Prostate gland (tissue), 2 donors: ENCODE measurements around the gene INPP5A. TPM values are rescaled to one million over a fixed set of nuclear protein-coding genes. Genes with fewer than 3 reads are reported as not detected.

Experiments
- DNase-seq: peaks from one replicate; pipeline ENCODE4 v3.0.0-alpha.2; 2019; ENCODE audit warnings: low spot score
- H3K27ac ChIP-seq, 2 donors: fragments of 200-600 bp; sonication (generic); 2 replicates each; pipeline ENCODE4 v1.5.1; 2017 to 2019
- H3K27me3 ChIP-seq: fragments of 200-600 bp; sonication (generic); replicated peaks from 2 replicates; pipeline ENCODE4 v1.5.1; 2019; ENCODE audit not compliant: insufficient read depth
- H3K36me3 ChIP-seq, 2 donors: fragments of 200-600 bp; sonication (generic); 1 replicate in 1 of 2; 2 replicates in 1 of 2; pipeline versions ENCODE4 v1.5.1 to v1.8.1; 2017 to 2019
- H3K4me1 ChIP-seq: fragments of 200-600 bp; sonication (generic); replicated peaks from 2 replicates; pipeline ENCODE4 v1.5.1; 2019
- H3K4me3 ChIP-seq, 2 donors: fragments of 200-600 bp; sonication (generic); 2 replicates each; pipeline ENCODE4 v1.5.1; 2017 to 2019
- H3K9me3 ChIP-seq: fragments of 200-600 bp; sonication (generic); 2 replicates; pipeline ENCODE4 v1.5.1; 2017
- CTCF ChIP-seq, 4 experiments: fragments of 200-600 bp in 2 of 4; fragments of 450-650 bp in 2 of 4; sonication (generic) in 2 of 4; IDR thresholded peaks; 1 replicate in 3 of 4; 2 replicates in 1 of 4; pipeline ENCODE4 v1.5.1; 2016 to 2019; ENCODE audit warnings: antibody characterized with exemption in 4 of 4, mild to moderate bottlenecking in 2 of 4, moderate library complexity in 2 of 4
- POLR2A ChIP-seq: fragments of 450-650 bp; IDR thresholded peaks from one replicate; pipeline ENCODE4 v1.6.1; 2016; ENCODE audit warnings: antibody characterized with exemption, mild to moderate bottlenecking
- POLR2AphosphoS5 ChIP-seq: sonication (generic); formaldehyde crosslinking; IDR thresholded peaks from one replicate; pipeline ENCODE4 v1.6.1; 2017; ENCODE audit warnings: antibody characterized with exemption
- WGBS: methylation state at CpG from one replicate; pipeline ENCODE4 v1.1.5; 2018; 5-methylcytosine and 5-hydroxymethylcytosine counted together
- intact Hi-C: fragments of 100-400 bp; cut with DNase I; formaldehyde crosslinking; loops from one replicate; pipeline ENCODE4 v1.14.2; 2022
- total RNA-seq, 2 donors: library from RNA; depleted of rRNA; stranded (reverse); fragments of >200 nt; gene quantifications; one replicate each; pipeline ENCODE4 v1.1.0, GENCODE V29; 2016

INPP5A gene
- total RNA-seq, 2 donors from 2014 or later = 49.5 to 83.3 TPM

- intact Hi-C loops = no loop called here
- no peaks in the 10 kb centered on the region for H3K9me3 ChIP-seq
- no peaks in the 10 kb centered on the region for H3K27me3 ChIP-seq
- H3K27ac ChIP-seq = no peak overlapping the region
- no peak overlapping the region for H3K4me3 ChIP-seq
- no peak for TF ChIP-seq CTCF (IDR thresholded peaks at IDR 0.05)
- TF ChIP-seq POLR2AphosphoS5 = no peak
- no peak for TF ChIP-seq POLR2A
- H3K4me1 ChIP-seq = no peaks in the 10 kb centered on the region
- no peak for DNase-seq
- WGBS = 93% methylated on average over 10 of the region's 15 CpGs
- H3K36me3 ChIP-seq = no peaks in the 10 kb centered on the region
Observed at GRCh38 chr10:132798876-132799275, 261.3 kb downstream of the INPP5A start.

- Histone ChIP-seq H3K4me3 (no peak overlapping the region), H3K4me1 (no peaks in the 10 kb centered on the region), H3K27ac (no peak overlapping the region), H3K9me3 (no peaks in the 10 kb centered on the region), H3K36me3 (no peaks in the 10 kb centered on the region), H3K27me3 (no peaks in the 10 kb centered on the region)
- TF ChIP-seq POLR2A (no peak), POLR2AphosphoS5 (no peak), CTCF (IDR thresholded peaks at IDR 0.05) (no peak)
- 92% methylated on average over 9 of the region's 11 CpGs for WGBS
- intact Hi-C loops = no loop called here
- DNase-seq = no peak
Observed at GRCh38 chr10:132799865-132800264, 262.3 kb downstream of the INPP5A start.

- no peaks in the 10 kb centered on the region for H3K4me1 ChIP-seq
- DNase-seq = no peak
- intact Hi-C loops = no loop called here
- no peaks in the 10 kb centered on the region for H3K36me3 ChIP-seq
- 92% methylated on average over 8 of the region's 8 CpGs for WGBS
- no peak overlapping the region for H3K4me3 ChIP-seq
- no peaks in the 10 kb centered on the region for H3K9me3 ChIP-seq
- TF ChIP-seq POLR2A (no peak), CTCF (IDR thresholded peaks at IDR 0.05) (no peak), POLR2AphosphoS5 (no peak)
- H3K27me3 ChIP-seq = no peaks in the 10 kb centered on the region
- H3K27ac ChIP-seq = no peak overlapping the region
Observed at GRCh38 chr10:132802048-132802447, 264.5 kb downstream of the INPP5A start.

GRCh38 chr10:132802694-132803320 lies 265.2 kb downstream of the INPP5A start:
- Histone ChIP-seq H3K9me3 (no peaks in the 10 kb centered on the region), H3K4me1 (no peaks in the 10 kb centered on the region), H3K4me3 (no peak overlapping the region), H3K36me3 (no peaks in the 10 kb centered on the region), H3K27ac (no peak overlapping the region), H3K27me3 (no peaks in the 10 kb centered on the region)
- TF ChIP-seq POLR2A (no peak), CTCF (IDR thresholded peaks at IDR 0.05) (no peak), POLR2AphosphoS5 (no peak)
- WGBS = 89% methylated on average over 13 of the region's 16 CpGs
- intact Hi-C loops = no loop called here
- DNase-seq = no peak

- WGBS = 85% methylated on average over 34 of the region's 34 CpGs
- intact Hi-C loops = no loop called here
- no peaks in the 10 kb centered on the region for H3K9me3 ChIP-seq
- no peaks in the 10 kb centered on the region for H3K27me3 ChIP-seq
- no peaks in the 10 kb centered on the region for H3K4me1 ChIP-seq
- TF ChIP-seq POLR2A = no peak
- no peak for TF ChIP-seq POLR2AphosphoS5
- TF ChIP-seq CTCF (IDR thresholded peaks at IDR 0.05) = no peak
- H3K27ac ChIP-seq = no peak overlapping the region
- DNase-seq = no peak
- no peaks in the 10 kb centered on the region for H3K36me3 ChIP-seq
- no peak overlapping the region for H3K4me3 ChIP-seq
Observed at GRCh38 chr10:132803416-132804210, 266.0 kb downstream of the INPP5A start.
